GM12801 (cell line): ENCODE results near the gene INSYN2A.

ENCODE experiments used
- TF ChIP-seq, protein P1 (sequence below): IDR thresholded peaks from one replicate; pipeline ENCODE4 v1.5.1; 2011; ENCODE audit warnings: control low read depth; ENCODE audit not compliant: insufficient read length; ENCODE audit errors: extremely low read depth

Gene INSYN2A

DNA sequence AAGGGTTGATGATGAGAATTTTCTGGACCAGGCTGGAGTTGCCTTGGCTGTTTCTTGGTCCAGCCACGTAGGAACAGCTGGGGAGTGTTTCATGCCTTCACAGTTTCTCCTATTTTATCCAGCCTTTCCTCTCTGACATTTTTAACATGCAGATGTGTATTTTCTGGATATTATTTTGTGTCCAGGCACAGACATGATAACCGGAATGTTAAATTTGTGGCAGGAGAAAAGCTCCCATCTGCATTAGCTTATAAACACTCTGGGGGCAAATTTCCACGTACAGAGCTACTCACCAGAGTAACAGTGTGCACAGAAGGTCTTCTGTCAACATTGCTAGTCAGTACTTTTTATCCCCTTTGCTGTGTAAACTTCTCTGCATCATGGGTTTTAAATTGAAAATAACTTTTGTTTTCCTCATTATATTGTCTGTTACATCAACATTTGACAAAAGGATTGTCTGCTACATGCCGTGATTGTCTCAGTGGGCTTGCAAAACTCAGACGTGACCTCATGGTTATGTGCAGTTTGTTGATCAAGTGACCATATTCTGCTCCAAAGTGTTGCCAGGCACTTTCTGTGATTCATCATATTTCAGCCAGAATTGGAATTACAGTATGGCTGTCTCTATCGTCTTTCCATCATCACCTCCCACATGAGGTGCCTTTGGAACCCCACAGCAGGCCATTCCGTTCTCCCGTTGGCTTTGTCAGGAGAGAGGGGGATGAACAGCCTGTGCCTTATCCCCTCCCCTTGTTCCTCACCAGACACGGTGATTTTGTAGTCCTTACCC, 41.4 kb downstream of the INSYN2A start:
- TF ChIP-seq, protein P1, sequence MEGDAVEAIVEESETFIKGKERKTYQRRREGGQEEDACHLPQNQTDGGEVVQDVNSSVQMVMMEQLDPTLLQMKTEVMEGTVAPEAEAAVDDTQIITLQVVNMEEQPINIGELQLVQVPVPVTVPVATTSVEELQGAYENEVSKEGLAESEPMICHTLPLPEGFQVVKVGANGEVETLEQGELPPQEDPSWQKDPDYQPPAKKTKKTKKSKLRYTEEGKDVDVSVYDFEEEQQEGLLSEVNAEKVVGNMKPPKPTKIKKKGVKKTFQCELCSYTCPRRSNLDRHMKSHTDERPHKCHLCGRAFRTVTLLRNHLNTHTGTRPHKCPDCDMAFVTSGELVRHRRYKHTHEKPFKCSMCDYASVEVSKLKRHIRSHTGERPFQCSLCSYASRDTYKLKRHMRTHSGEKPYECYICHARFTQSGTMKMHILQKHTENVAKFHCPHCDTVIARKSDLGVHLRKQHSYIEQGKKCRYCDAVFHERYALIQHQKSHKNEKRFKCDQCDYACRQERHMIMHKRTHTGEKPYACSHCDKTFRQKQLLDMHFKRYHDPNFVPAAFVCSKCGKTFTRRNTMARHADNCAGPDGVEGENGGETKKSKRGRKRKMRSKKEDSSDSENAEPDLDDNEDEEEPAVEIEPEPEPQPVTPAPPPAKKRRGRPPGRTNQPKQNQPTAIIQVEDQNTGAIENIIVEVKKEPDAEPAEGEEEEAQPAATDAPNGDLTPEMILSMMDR = no peak

DNA sequence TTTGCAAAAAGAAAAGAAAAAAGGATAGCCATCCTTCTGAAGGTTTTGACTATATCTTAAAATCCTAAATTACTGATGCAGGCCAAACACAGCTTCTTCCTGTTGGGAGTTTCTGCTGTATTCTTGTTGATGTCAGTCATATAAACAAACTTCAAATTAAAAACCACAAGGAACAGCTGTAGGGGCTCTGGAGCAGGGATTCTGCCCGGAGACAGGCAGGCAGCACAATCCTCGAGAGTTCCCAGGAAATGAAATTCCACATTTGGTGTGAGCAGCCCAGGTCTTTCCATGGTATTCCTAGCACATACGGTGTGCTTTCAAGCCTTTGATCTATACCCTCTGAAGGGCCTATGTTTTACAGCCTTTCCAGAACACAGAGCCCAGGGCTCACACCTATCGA, 43.2 kb downstream of the INSYN2A start:
- TF ChIP-seq, protein P1 = no peak

DNA sequence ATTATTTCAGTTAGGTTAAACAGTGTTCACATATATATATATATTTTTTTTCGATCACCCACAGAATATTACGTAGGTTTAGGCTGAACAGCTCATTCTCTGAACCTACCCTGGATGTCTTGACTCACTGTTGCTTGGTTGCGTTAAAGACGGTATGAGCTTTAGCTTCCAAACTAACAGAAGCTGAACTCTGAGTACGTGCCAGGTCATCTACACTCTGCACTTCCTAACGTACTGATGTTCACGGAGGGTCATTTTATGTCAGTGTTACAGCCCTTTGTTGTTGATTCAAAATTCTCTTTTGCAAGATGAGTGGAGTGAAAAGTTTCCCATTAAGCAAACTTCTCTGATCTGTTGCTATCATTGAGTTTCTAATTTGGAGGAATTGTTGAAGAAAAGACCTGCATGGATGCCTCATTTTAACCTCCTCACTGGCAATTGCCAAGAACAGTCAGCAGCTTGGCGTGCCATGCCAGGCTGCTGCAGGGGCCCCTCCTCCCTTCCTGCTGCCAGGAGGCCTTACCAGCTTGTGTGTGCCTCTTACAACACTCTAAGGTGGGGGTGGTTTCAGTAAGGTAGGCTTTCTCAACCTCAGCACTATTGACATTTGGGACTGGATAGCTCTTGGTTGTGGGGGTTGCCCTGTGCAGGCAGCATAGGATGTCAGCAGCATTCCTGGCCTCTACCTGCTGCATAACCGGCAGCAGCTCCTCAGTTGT, 44.3 kb downstream of the INSYN2A start:
- TF ChIP-seq, protein P1 = no peak

DNA sequence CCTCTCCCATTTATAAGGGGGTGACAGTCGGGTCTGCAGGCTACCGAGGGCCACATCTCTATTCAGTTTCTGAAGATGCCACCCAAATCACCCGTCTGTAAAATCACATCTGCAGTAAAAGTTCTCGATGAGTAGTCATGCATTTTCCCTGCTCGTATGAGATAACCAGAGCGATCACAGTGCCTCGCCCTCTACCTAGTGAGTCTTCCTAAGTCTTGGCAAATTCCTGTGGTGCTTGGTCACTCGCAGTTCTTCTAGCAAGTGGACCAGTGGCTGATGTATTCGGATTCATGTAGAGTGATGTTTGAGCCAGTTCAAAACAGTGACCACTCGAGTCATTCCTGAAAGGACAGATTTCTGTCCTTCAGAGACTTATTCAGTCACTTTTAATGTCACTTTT, 44.9 kb downstream of the INSYN2A start:
- TF ChIP-seq, protein P1 = no peak

DNA sequence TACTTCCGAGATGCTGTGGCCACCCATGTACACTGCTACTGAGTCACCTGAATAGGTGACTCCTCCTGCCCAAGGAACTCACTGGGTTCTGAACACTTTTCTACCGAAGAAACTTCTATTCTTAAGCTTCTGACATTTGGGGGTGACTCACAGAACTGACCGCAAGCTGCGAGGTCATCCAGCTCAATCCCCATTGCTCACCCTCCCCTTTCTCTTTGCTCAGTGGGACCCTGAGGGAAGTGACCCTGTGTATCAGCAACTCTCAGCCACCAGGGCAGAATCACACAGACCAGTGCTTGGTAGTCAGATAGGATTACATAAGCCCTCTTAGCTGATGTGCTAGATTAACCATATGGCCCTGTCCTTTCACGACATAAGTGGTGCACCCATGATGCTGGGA, 46.3 kb downstream of the INSYN2A start:
- TF ChIP-seq, protein P1 = no peak

DNA sequence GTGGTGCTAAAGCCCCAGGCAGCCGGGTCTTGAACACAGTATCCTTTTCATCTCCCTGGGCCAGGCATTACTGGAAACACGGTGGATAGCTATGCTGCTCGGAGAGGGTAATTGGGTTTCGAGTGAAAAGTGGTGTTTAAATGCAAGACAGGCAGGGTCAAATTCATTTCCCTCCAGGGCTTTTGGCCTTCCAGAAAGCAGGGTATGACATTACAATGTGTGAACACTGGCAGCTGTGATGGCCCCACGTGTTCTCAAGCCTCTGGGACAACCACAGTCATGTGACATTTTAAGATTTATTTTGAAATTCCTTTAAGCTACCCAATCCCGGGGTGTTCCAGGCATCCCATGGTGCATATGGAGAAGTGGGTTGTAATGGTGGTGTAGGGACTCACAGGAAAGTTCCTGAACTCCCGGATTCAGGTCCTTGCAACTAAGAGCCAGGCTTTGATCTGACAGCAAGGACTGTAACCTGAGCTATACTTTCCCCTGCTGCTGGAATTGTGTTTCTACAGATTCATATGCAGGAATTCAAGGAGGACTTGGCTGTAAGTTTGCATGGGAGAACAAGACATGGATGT, 46.8 kb downstream of the INSYN2A start:
- TF ChIP-seq, protein P1 = no peak

DNA sequence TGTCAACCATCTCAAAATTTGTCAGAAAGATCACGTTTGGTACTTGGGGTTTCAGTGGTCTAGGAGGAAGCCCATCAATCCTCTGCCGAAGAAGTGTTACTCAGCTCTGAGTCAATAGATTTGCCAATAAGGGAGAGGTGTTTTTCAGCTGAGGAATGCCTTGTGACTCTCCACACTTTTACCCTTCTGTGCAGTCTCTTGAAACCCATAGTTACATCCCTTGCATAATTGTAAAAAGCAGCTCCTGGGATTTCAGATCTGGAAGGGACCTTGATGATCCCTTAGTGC, 47.5 kb downstream of the INSYN2A start:
- TF ChIP-seq, protein P1 = no peak
